HepG2 (cell line): ENCODE data around the gene ANKRD29. TPM values are rescaled to one million over a fixed set of nuclear protein-coding genes. Genes with fewer than 3 reads are reported as not detected.

ENCODE experiments used
- AGO1 ChIP-seq: fragments of 200-400 bp; formaldehyde crosslinking; IDR thresholded peaks from 2 replicates; pipeline ENCODE4 v1.6.1; 2017; ENCODE audit warnings: mild to moderate bottlenecking, low read depth, low read length, moderate library complexity; ENCODE audit not compliant: poor library complexity, severe bottlenecking
- FOXA3 ChIP-seq: IDR thresholded peaks from 2 replicates; pipeline ENCODE4 v1.6.1; 2016; ENCODE audit warnings: missing genetic modification reagents, missing compliant biosample characterization
- GATAD1 ChIP-seq: IDR thresholded peaks from 2 replicates; pipeline ENCODE4 v1.6.1; 2016; ENCODE audit warnings: missing genetic modification reagents, missing compliant biosample characterization
- HDAC6 ChIP-seq: fragments of 200-600 bp; sonication (generic); IDR thresholded peaks from 2 replicates; pipeline ENCODE4 v1.7.0; 2017; ENCODE audit warnings: mild to moderate bottlenecking, antibody characterized with exemption, low read length, low read depth
- ISX ChIP-seq: sonication (generic); formaldehyde crosslinking; conservative IDR thresholded peaks from 2 replicates; pipeline ENCODE4 v1.5.0; 2020; ENCODE audit warnings: missing genetic modification reagents
- MTF1 ChIP-seq: sonication (generic); formaldehyde crosslinking; IDR thresholded peaks from 2 replicates; pipeline ENCODE4 v1.5.0; 2020; ENCODE audit warnings: missing genetic modification reagents
- PLRG1 ChIP-seq: fragments of 450-650 bp; conservative IDR thresholded peaks from 2 replicates; pipeline ENCODE4 v1.6.1; 2016
- SOX6 ChIP-seq, 2 experiments: fragments of 450-650 bp in 1 of 2; sonication (generic) in 1 of 2; formaldehyde crosslinking in 1 of 2; IDR thresholded peaks; 2 replicates each; pipeline versions ENCODE4 v1.4.0 to v1.6.1; 2017 to 2020; ENCODE audit warnings: antibody characterized with exemption in 1 of 2, mild to moderate bottlenecking in 1 of 2, missing genetic modification reagents in 1 of 2
- SYNCRIP ChIP-seq: fragments of 200-400 bp; formaldehyde crosslinking; IDR thresholded peaks from 2 replicates; pipeline ENCODE4 v1.6.1; 2018; ENCODE audit warnings: mild to moderate bottlenecking, low read depth, low read length; ENCODE audit not compliant: insufficient read depth
- TBP ChIP-seq: sonication (generic); formaldehyde crosslinking; IDR thresholded peaks from 2 replicates; pipeline ENCODE4 v1.5.0; 2020; ENCODE audit warnings: missing genetic modification reagents
- ZBTB7A ChIP-seq: sonication (generic); formaldehyde crosslinking; IDR thresholded peaks from 2 replicates; pipeline ENCODE4 v1.8.0; 2022; ENCODE audit warnings: mild to moderate bottlenecking, missing genetic modification reagents
- ZNF10 ChIP-seq: sonication (generic); formaldehyde crosslinking; IDR thresholded peaks from 2 replicates; pipeline ENCODE4 v1.4.0; 2020; ENCODE audit warnings: mild to moderate bottlenecking, low read depth, missing genetic modification reagents, borderline replicate concordance
- ZNF180 ChIP-seq: sonication (generic); formaldehyde crosslinking; IDR thresholded peaks from 2 replicates; pipeline ENCODE4 v1.4.0; 2020; ENCODE audit warnings: low read depth, missing genetic modification reagents, borderline replicate concordance
- ZNF644 ChIP-seq: IDR thresholded peaks from 2 replicates; pipeline ENCODE4 v1.6.1; 2016; ENCODE audit warnings: low read depth
- ZNF709 ChIP-seq: sonication (generic); formaldehyde crosslinking; IDR thresholded peaks from 2 replicates; pipeline ENCODE4 v1.5.0; 2020; ENCODE audit warnings: mild to moderate bottlenecking, missing genetic modification reagents
- polyA plus RNA-seq, 8 experiments: library from polyadenylated mRNA; depleted of rRNA in 3 of 8; stranded (reverse) in 7 of 8; unstranded in 1 of 8; fragments of >200 nt; fragmentation: Illumina TruSeq in 4 of 8; extraction: Trizol in 4 of 8; gene quantifications; 2 replicates each; pipeline versions ENCODE4 v1.2.1 to v1.2.3, GENCODE V29; 2011 to 2016; ENCODE audit warnings: low read depth in 4 of 8, missing spikeins in 1 of 8, mixed read lengths in 1 of 8; ENCODE audit not compliant: insufficient read depth in 1 of 8
- total RNA-seq, 5 experiments: library from RNA; depleted of rRNA; stranded (reverse); fragments of >200 nt; fragmentation: Illumina TruSeq; extraction: Trizol; gene quantifications; 2 replicates each; pipeline ENCODE4 v1.2.3, GENCODE V29; 2016; ENCODE audit warnings: low read depth in 1 of 5
- TF ChIP-seq, protein P1 (sequence below): sonication (generic); formaldehyde crosslinking; IDR thresholded peaks from 2 replicates; pipeline ENCODE4 v1.8.1; 2022; ENCODE audit warnings: low read depth, mild to moderate bottlenecking, missing genetic modification reagents
- TF ChIP-seq, protein P2 (sequence below): sonication (generic); formaldehyde crosslinking; conservative IDR thresholded peaks from 2 replicates; pipeline ENCODE4 v1.4.0; 2020; ENCODE audit warnings: missing genetic modification reagents
- TF ChIP-seq, protein P3 (sequence below): sonication (generic); formaldehyde crosslinking; IDR thresholded peaks from 2 replicates; pipeline ENCODE4 v1.4.0; 2020; ENCODE audit warnings: missing genetic modification reagents
- TF ChIP-seq, protein P4 (sequence below): sonication (generic); formaldehyde crosslinking; IDR thresholded peaks from 2 replicates; pipeline ENCODE4 v1.4.0; 2020; ENCODE audit warnings: missing genetic modification reagents

The ANKRD29 gene
- total and polyA plus RNA-seq, 2 of the 13 experiments (the other 11 are each of a cell fraction or from before 2014, with no cell fraction given) = not detected

DNA sequence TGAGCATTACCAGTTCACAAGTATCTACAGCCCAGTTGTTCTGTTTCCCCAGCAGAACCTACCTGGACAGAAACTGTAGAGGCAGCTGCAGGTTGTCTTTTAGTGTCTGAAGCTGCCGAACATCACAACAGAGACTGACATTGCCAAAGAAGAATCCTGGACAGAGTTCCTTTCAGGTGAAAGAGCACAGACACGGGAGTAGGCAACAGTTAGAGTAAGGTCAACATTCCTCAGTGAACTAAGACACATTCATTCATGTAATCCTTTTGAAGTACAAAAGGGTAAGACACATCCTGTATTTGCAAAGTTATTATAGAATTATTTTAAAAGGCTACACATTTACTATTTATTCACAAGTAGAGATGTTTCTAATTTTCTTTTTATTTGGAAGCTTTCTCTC, 90.7 kb downstream of the ANKRD29 start (continued):
- TF ChIP-seq ZNF644 (CRISPR knock-in tag) = no peak
- no peak for TF ChIP-seq ISX (CRISPR knock-in tag)
- no peak for TF ChIP-seq GATAD1
- no peak for TF ChIP-seq TBP (CRISPR knock-in tag)
- TF ChIP-seq SOX6 (IDR thresholded peaks at IDR 0.05) = no peak
- peak; percentile 42; the same call in 1 of the 2 replicates for TF ChIP-seq SOX6 (CRISPR knock-in tag; IDR thresholded peaks at IDR 0.05)
- TF ChIP-seq, protein P1, sequence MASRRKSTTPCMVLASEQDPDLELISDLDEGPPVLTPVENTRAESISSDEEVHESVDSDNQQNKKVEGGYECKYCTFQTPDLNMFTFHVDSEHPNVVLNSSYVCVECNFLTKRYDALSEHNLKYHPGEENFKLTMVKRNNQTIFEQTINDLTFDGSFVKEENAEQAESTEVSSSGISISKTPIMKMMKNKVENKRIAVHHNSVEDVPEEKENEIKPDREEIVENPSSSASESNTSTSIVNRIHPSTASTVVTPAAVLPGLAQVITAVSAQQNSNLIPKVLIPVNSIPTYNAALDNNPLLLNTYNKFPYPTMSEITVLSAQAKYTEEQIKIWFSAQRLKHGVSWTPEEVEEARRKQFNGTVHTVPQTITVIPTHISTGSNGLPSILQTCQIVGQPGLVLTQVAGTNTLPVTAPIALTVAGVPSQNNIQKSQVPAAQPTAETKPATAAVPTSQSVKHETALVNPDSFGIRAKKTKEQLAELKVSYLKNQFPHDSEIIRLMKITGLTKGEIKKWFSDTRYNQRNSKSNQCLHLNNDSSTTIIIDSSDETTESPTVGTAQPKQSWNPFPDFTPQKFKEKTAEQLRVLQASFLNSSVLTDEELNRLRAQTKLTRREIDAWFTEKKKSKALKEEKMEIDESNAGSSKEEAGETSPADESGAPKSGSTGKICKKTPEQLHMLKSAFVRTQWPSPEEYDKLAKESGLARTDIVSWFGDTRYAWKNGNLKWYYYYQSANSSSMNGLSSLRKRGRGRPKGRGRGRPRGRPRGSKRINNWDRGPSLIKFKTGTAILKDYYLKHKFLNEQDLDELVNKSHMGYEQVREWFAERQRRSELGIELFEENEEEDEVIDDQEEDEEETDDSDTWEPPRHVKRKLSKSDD (CRISPR knock-in tag) = no peak
- TF ChIP-seq MTF1 (CRISPR knock-in tag) = no peak
- TF ChIP-seq, protein P2, sequence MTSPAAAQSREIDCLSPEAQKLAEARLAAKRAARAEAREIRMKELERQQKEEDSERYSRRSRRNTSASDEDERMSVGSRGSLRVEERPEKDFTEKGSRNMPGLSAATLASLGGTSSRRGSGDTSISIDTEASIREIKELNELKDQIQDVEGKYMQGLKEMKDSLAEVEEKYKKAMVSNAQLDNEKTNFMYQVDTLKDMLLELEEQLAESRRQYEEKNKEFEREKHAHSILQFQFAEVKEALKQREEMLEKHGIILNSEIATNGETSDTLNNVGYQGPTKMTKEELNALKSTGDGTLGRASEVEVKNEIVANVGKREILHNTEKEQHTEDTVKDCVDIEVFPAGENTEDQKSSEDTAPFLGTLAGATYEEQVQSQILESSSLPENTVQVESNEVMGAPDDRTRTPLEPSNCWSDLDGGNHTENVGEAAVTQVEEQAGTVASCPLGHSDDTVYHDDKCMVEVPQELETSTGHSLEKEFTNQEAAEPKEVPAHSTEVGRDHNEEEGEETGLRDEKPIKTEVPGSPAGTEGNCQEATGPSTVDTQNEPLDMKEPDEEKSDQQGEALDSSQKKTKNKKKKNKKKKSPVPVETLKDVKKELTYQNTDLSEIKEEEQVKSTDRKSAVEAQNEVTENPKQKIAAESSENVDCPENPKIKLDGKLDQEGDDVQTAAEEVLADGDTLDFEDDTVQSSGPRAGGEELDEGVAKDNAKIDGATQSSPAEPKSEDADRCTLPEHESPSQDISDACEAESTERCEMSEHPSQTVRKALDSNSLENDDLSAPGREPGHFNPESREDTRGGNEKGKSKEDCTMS = no peak
- no peak for TF ChIP-seq ZNF10 (CRISPR knock-in tag)
- no peak for TF ChIP-seq SYNCRIP
- TF ChIP-seq, protein P3, sequence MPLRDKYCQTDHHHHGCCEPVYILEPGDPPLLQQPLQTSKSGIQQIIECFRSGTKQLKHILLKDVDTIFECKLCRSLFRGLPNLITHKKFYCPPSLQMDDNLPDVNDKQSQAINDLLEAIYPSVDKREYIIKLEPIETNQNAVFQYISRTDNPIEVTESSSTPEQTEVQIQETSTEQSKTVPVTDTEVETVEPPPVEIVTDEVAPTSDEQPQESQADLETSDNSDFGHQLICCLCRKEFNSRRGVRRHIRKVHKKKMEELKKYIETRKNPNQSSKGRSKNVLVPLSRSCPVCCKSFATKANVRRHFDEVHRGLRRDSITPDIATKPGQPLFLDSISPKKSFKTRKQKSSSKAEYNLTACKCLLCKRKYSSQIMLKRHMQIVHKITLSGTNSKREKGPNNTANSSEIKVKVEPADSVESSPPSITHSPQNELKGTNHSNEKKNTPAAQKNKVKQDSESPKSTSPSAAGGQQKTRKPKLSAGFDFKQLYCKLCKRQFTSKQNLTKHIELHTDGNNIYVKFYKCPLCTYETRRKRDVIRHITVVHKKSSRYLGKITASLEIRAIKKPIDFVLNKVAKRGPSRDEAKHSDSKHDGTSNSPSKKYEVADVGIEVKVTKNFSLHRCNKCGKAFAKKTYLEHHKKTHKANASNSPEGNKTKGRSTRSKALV (CRISPR knock-in tag) = no peak
- TF ChIP-seq FOXA3 (CRISPR knock-in tag) = peak; percentile 64
- TF ChIP-seq ZNF180 = no peak
- TF ChIP-seq AGO1 = no peak
- TF ChIP-seq, protein P4, sequence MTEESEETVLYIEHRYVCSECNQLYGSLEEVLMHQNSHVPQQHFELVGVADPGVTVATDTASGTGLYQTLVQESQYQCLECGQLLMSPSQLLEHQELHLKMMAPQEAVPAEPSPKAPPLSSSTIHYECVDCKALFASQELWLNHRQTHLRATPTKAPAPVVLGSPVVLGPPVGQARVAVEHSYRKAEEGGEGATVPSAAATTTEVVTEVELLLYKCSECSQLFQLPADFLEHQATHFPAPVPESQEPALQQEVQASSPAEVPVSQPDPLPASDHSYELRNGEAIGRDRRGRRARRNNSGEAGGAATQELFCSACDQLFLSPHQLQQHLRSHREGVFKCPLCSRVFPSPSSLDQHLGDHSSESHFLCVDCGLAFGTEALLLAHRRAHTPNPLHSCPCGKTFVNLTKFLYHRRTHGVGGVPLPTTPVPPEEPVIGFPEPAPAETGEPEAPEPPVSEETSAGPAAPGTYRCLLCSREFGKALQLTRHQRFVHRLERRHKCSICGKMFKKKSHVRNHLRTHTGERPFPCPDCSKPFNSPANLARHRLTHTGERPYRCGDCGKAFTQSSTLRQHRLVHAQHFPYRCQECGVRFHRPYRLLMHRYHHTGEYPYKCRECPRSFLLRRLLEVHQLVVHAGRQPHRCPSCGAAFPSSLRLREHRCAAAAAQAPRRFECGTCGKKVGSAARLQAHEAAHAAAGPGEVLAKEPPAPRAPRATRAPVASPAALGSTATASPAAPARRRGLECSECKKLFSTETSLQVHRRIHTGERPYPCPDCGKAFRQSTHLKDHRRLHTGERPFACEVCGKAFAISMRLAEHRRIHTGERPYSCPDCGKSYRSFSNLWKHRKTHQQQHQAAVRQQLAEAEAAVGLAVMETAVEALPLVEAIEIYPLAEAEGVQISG (CRISPR knock-in tag) = no peak
- no peak for TF ChIP-seq ZBTB7A (CRISPR knock-in tag)
- TF ChIP-seq PLRG1 = no peak
- TF ChIP-seq ZNF709 (CRISPR knock-in tag) = no peak
- no peak for TF ChIP-seq HDAC6
